GM18511 (cell line): ENCODE data around the gene TTC3.
A peak's percentile ranks its signal among the peaks of the same experiment; 100 is the strongest.

Experiments
- ATAC-seq: cut with Tn5 transposase; IDR thresholded peaks from one replicate; pipeline ENCODE4 v1.9.1; 2021; ENCODE audit warnings: mild to moderate bottlenecking, moderate library complexity; ENCODE audit not compliant: unreplicated experiment

TTC3 gene

GRCh38 chr21:37058261-37058660, 14.8 kb upstream of the TTC3 start:
- ATAC-seq = no peak

DNA sequence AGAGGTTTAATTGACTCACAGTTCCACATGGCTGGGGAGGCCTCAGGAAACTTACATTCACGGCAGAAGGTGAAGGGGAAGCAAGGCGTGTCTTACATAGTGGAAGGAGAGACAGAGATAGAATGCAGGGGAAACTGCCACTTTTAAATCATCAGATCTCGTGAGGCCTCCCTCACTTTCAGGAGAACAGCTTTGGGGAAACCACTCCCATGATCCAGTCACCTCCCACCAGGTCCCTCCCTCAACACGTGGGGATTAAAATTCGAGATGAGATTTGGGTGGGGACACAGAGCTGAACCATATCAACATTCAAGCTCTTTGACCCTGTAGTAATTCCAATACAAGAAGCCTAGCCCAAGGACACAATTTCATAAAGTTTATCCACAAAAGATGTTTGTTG, 13.9 kb upstream of the TTC3 start:
- no peak for ATAC-seq

- ATAC-seq = no peak
These were observed 12.8 kb upstream of the TTC3 start for GRCh38 chr21:37060296-37060695.

GRCh38 chr21:37061926-37062592, 11.0 kb upstream of the TTC3 start:
- no peak for ATAC-seq

DNA sequence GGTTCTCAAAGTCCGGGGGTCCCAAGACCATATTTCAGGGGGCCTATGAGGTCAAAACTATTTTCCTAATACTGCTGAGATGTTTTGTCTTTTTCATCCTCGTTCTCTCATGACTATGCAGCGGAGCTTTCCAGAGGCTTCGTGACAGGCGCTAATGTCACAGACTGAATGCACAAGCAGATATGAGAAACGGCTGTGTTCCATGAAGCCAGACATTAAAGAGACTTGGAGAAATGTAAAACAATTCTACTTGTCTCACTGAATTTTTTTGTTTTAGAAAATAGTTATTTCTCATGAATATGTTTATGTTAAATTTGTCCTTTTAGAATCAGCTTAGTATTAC, 10.5 kb upstream of the TTC3 start:
- ATAC-seq = no peak

- no peak for ATAC-seq
These were observed 9.6 kb upstream of the TTC3 start for GRCh38 chr21:37063433-37063832.

GRCh38 chr21:37064841-37065240, 8.2 kb upstream of the TTC3 start:
- no peak for ATAC-seq

GRCh38 chr21:37065561-37066177, 7.4 kb upstream of the TTC3 start:
- no peak for ATAC-seq

GRCh38 chr21:37071561-37072273, 1.3 kb upstream of the TTC3 start:
- ATAC-seq = no peak

- peak; percentile 49 for ATAC-seq
These were observed 623 bp upstream of the TTC3 start for GRCh38 chr21:37072274-37072987.

GRCh38 chr21:37073417-37074196, 553 bp downstream of the TTC3 start:
- ATAC-seq = peak; percentile 48

GRCh38 chr21:37074197-37074510, 1.1 kb downstream of the TTC3 start:
- ATAC-seq = no peak

- ATAC-seq = no peak
These were observed 1.5 kb downstream of the TTC3 start for GRCh38 chr21:37074546-37074945.

- ATAC-seq = no peak
These were observed 2.2 kb downstream of the TTC3 start for GRCh38 chr21:37075214-37075770.

GRCh38 chr21:37076087-37076850, 3.2 kb downstream of the TTC3 start:
- ATAC-seq = no peak

- ATAC-seq = no peak
These were observed 4.3 kb downstream of the TTC3 start for GRCh38 chr21:37077403-37077802.

GRCh38 chr21:37079211-37079824, 6.3 kb downstream of the TTC3 start:
- ATAC-seq = no peak

GRCh38 chr21:37082375-37082774, 9.3 kb downstream of the TTC3 start:
- no peak for ATAC-seq

GRCh38 chr21:37082856-37083528, 9.9 kb downstream of the TTC3 start:
- no peak for ATAC-seq
